K562 (cell line): ENCODE measurements around the gene SNX33. TPM values are rescaled to one million over a fixed set of nuclear protein-coding genes. Genes with fewer than 3 reads are reported as not detected.
A peak's percentile ranks its signal among the peaks of the same experiment; 100 is the strongest.

Experiments used
- BRD4 ChIP-seq: fragments of 200-600 bp; sonication (generic); IDR thresholded peaks from 2 replicates; pipeline ENCODE4 v1.6.1; 2017; ENCODE audit warnings: inconsistent platforms
- CUX1 ChIP-seq: fragments of 200-800 bp; sonication (Bioruptor generic); IDR thresholded peaks from 2 replicates; pipeline ENCODE4 v1.6.1; 2016; ENCODE audit warnings: missing genetic modification characterization, missing compliant biosample characterization
- MAFG ChIP-seq: fragments of 450-650 bp; conservative IDR thresholded peaks from 2 replicates; pipeline ENCODE4 v1.6.1; 2016; ENCODE audit warnings: missing genetic modification characterization, missing compliant biosample characterization
- NEUROD1 ChIP-seq: fragments of 150-350 bp; IDR thresholded peaks from 2 replicates; pipeline ENCODE4 v1.6.1; 2014; ENCODE audit warnings: borderline replicate concordance, low read length, low read depth; ENCODE audit not compliant: partially characterized antibody
- NFE2 ChIP-seq: IDR thresholded peaks from 2 replicates; pipeline ENCODE4 v1.6.1; 2014; ENCODE audit warnings: antibody characterized with exemption, low read depth
- NR4A1 ChIP-seq, 2 experiments: fragments of 250-450 bp in 1 of 2; fragments of 450-650 bp in 1 of 2; sonication (Bioruptor Pico) in 1 of 2; IDR thresholded peaks; 2 replicates each; pipeline versions ENCODE4 v1.4.0 to v1.6.1; 2016 to 2020; ENCODE audit warnings: mild to moderate bottlenecking in 2 of 2, missing compliant biosample characterization in 1 of 2, missing genetic modification characterization in 1 of 2, moderate library complexity in 1 of 2
- ZKSCAN8 ChIP-seq: fragments of 200-800 bp; sonication (Bioruptor generic); IDR thresholded peaks from 2 replicates; pipeline ENCODE4 v1.6.1; 2016; ENCODE audit warnings: missing genetic modification characterization, missing compliant biosample characterization
- polyA plus RNA-seq, 8 experiments: library from polyadenylated mRNA; depleted of rRNA in 4 of 8; stranded (reverse) in 5 of 8; unstranded in 3 of 8; fragments of >200 nt; fragmentation: Nextera tagmentation in 2 of 8; fragmentation: Illumina TruSeq in 1 of 8; extraction: Ambion mirVana in 2 of 8; extraction: Trizol in 1 of 8; gene quantifications; 2 replicates each; pipeline versions ENCODE4 v1.2.1 to v1.2.3, GENCODE V29; 2011 to 2014; ENCODE audit warnings: inconsistent platforms in 1 of 8, missing spikeins in 1 of 8
- total RNA-seq, 7 experiments: library from RNA; depleted of rRNA in 6 of 7; stranded (reverse); fragments of >200 nt in 6 of 7; fragmentation: Illumina TruSeq in 2 of 7; extraction: Trizol in 2 of 7; gene quantifications; 2 replicates each; pipeline versions ENCODE4 v1.2.1 to v1.2.3, GENCODE V29; 2011 to 2021; ENCODE audit warnings: low replicate concordance in 1 of 7
- TF ChIP-seq, protein P1 (sequence below), 2 experiments: fragments of 250-450 bp in 1 of 2; fragments of 450-650 bp in 1 of 2; sonication (Bioruptor Pico) in 1 of 2; IDR thresholded peaks; 2 replicates each; pipeline versions ENCODE4 v1.6.1 to v1.8.0; 2016 to 2021; ENCODE audit warnings: mild to moderate bottlenecking in 2 of 2, moderate library complexity in 2 of 2, missing compliant biosample characterization in 1 of 2, missing genetic modification characterization in 1 of 2
- TF ChIP-seq, protein P2 (sequence below): fragments of 450-650 bp; IDR thresholded peaks from 2 replicates; pipeline ENCODE4 v1.6.1; 2017; ENCODE audit warnings: antibody characterized with exemption, mild to moderate bottlenecking
- TF ChIP-seq, protein P3 (sequence below): sonication (generic); formaldehyde crosslinking; IDR thresholded peaks from 2 replicates; pipeline ENCODE4 v1.8.1; 2023; ENCODE audit warnings: mild to moderate bottlenecking, missing genetic modification reagents, moderate library complexity

Gene SNX33
- total and polyA plus RNA-seq, 9 of the 15 experiments (the other 6 are each of a cell fraction or from before 2014, with no cell fraction given) = 1.4 to 14.1 (median 8.2) TPM

GRCh38 chr15:75694241-75695182 is 46.8 kb downstream of the SNX33 start (continued):
- TF ChIP-seq NEUROD1 (peak; percentile 11), MAFG (tag) (peak; percentile 72), BRD4 (no peak), CUX1 (CRISPR knock-in tag) (peak; percentile 94), NFE2 (peak; percentile 41; the same call in 1 of the 2 replicates), NR4A1 (CRISPR knock-in tag; IDR thresholded peaks at IDR 0.05) (no peak), NR4A1 (tag; IDR thresholded peaks at IDR 0.05) (0 out of 2 replicates have a peak, but pooled peaks have one; percentile 60), ZKSCAN8 (CRISPR knock-in tag) (peak; percentile 76; the same call in 1 of the 2 replicates)
- TF ChIP-seq, protein P1, sequence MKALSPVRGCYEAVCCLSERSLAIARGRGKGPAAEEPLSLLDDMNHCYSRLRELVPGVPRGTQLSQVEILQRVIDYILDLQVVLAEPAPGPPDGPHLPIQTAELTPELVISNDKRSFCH (CRISPR knock-in tag; IDR thresholded peaks at IDR 0.05) = no peak
- TF ChIP-seq, protein P1 (tag; IDR thresholded peaks at IDR 0.05) = peak; percentile 84
- TF ChIP-seq, protein P2, sequence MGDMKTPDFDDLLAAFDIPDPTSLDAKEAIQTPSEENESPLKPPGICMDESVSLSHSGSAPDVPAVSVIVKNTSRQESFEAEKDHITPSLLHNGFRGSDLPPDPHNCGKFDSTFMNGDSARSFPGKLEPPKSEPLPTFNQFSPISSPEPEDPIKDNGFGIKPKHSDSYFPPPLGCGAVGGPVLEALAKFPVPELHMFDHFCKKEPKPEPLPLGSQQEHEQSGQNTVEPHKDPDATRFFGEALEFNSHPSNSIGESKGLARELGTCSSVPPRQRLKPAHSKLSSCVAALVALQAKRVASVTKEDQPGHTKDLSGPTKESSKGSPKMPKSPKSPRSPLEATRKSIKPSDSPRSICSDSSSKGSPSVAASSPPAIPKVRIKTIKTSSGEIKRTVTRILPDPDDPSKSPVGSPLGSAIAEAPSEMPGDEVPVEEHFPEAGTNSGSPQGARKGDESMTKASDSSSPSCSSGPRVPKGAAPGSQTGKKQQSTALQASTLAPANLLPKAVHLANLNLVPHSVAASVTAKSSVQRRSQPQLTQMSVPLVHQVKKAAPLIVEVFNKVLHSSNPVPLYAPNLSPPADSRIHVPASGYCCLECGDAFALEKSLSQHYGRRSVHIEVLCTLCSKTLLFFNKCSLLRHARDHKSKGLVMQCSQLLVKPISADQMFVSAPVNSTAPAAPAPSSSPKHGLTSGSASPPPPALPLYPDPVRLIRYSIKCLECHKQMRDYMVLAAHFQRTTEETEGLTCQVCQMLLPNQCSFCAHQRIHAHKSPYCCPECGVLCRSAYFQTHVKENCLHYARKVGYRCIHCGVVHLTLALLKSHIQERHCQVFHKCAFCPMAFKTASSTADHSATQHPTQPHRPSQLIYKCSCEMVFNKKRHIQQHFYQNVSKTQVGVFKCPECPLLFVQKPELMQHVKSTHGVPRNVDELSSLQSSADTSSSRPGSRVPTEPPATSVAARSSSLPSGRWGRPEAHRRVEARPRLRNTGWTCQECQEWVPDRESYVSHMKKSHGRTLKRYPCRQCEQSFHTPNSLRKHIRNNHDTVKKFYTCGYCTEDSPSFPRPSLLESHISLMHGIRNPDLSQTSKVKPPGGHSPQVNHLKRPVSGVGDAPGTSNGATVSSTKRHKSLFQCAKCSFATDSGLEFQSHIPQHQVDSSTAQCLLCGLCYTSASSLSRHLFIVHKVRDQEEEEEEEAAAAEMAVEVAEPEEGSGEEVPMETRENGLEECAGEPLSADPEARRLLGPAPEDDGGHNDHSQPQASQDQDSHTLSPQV = no peak
- TF ChIP-seq, protein P3, sequence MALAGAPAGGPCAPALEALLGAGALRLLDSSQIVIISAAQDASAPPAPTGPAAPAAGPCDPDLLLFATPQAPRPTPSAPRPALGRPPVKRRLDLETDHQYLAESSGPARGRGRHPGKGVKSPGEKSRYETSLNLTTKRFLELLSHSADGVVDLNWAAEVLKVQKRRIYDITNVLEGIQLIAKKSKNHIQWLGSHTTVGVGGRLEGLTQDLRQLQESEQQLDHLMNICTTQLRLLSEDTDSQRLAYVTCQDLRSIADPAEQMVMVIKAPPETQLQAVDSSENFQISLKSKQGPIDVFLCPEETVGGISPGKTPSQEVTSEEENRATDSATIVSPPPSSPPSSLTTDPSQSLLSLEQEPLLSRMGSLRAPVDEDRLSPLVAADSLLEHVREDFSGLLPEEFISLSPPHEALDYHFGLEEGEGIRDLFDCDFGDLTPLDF (CRISPR knock-in tag) = peak; percentile 80
